ENCODE data around the gene SLA2. TPM values are rescaled to one million over a fixed set of nuclear protein-coding genes. Genes with fewer than 3 reads are reported as not detected.
"Not testable (repeated sequence)": the region's sequence is repeated elsewhere in the genome, so short reads cannot be mapped to it uniquely, and the experiment has no call there.

SLA2 gene
- total and polyA plus RNA-seq, 2 donors, result 6.8 to 21.5 TPM

- DNase-seq (ENCODE audit: low read depth in 6 of 9, low spot score in 9 of 9), result no peak
- H3K36me3 ChIP-seq (ENCODE audit: control insufficient read depth in 2 of 2, insufficient read depth in 2 of 2, low read length in 1 of 2), result peaks cover 10 to 34% of the 10 kb centered on the region in 2 donors
- H3K27ac ChIP-seq (ENCODE audit: low read depth in 1 of 2, low read length in 1 of 2), result no peak overlapping the region
- no peaks in the 10 kb centered on the region for H3K27me3 ChIP-seq (ENCODE audit: control insufficient read depth in 2 of 2, insufficient read depth in 1 of 2, low read length in 1 of 2)
- H3K4me1 ChIP-seq (ENCODE audit: control insufficient read depth in 2 of 2, insufficient read depth in 2 of 2, low read length in 2 of 2), result peaks cover 29 to 44% of the 10 kb centered on the region in 2 donors
- H3K9me3 ChIP-seq (ENCODE audit: control insufficient read depth in 2 of 2, insufficient read depth in 1 of 2, low read length in 1 of 2), result no peaks in the 10 kb centered on the region
- no peak overlapping the region for H3K4me3 ChIP-seq (ENCODE audit: low read length in 2 of 2)
- WGBS, result 95% methylated on average over 3 of the region's 3 CpGs
Observed at GRCh38 chr20:36641506-36641843, 4.5 kb downstream of the SLA2 start.

GRCh38 chr20:36638876-36639400 lies 7.1 kb downstream of the SLA2 start:
- not testable (repeated sequence) for H3K27me3 ChIP-seq (ENCODE audit: control insufficient read depth in 2 of 2, insufficient read depth in 1 of 2, low read length in 1 of 2); H3K4me3 ChIP-seq (ENCODE audit: low read length in 2 of 2); H3K9me3 ChIP-seq (ENCODE audit: control insufficient read depth in 2 of 2, insufficient read depth in 1 of 2, low read length in 1 of 2); DNase-seq (ENCODE audit: low read depth in 6 of 9, low spot score in 9 of 9); H3K27ac ChIP-seq (ENCODE audit: low read depth in 1 of 2, low read length in 1 of 2)
- Histone ChIP-seq H3K36me3 (ENCODE audit: control insufficient read depth in 2 of 2, insufficient read depth in 2 of 2, low read length in 1 of 2) (peaks cover 15 to 49% of the 10 kb centered on the region in 2 donors), H3K4me1 (ENCODE audit: control insufficient read depth in 2 of 2, insufficient read depth in 2 of 2, low read length in 2 of 2) (peaks cover 12 to 20% of the 10 kb centered on the region in 2 donors)
- whole genome bisulfite sequencing, result 93% methylated on average over 12 of the region's 12 CpGs

DNA sequence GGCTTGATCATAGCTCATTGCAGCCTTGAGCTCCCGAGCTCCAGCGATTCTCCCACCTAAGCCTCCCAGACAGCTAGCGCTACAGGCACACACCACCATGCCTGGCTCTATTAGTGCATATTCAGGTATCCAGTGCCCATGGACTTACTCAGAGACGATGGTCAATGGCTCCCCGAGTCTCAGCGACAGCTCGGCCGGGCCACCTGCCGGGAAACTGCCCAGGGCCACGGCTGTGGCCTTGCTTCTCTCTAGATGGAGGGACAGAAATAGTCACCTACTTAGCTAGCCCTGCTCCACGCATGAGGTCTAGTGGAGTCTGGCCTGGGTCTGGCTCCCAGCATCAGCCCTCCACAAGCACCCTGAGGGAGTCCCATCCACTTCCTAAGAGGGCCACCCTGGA lies 11.7 kb downstream of the SLA2 start:
- H3K9me3 ChIP-seq (ENCODE audit: control insufficient read depth in 2 of 2, insufficient read depth in 1 of 2, low read length in 1 of 2), result no peaks in the 10 kb centered on the region
- H3K4me1 ChIP-seq (ENCODE audit: control insufficient read depth in 2 of 2, insufficient read depth in 2 of 2, low read length in 2 of 2), result peaks cover 16 to 17% of the 10 kb centered on the region in 2 donors
- no peak for DNase-seq (ENCODE audit: low read depth in 6 of 9, low spot score in 9 of 9)
- WGBS, result over 99% methylated on average over 11 of the region's 11 CpGs
- no peak overlapping the region for H3K27ac ChIP-seq (ENCODE audit: low read depth in 1 of 2, low read length in 1 of 2)
- H3K4me3 ChIP-seq (ENCODE audit: low read length in 2 of 2), result no peak overlapping the region
- peaks cover 26 to 61% of the 10 kb centered on the region in 2 donors for H3K36me3 ChIP-seq (ENCODE audit: control insufficient read depth in 2 of 2, insufficient read depth in 2 of 2, low read length in 1 of 2)
- no peaks in the 10 kb centered on the region for H3K27me3 ChIP-seq (ENCODE audit: control insufficient read depth in 2 of 2, insufficient read depth in 1 of 2, low read length in 1 of 2)

DNA sequence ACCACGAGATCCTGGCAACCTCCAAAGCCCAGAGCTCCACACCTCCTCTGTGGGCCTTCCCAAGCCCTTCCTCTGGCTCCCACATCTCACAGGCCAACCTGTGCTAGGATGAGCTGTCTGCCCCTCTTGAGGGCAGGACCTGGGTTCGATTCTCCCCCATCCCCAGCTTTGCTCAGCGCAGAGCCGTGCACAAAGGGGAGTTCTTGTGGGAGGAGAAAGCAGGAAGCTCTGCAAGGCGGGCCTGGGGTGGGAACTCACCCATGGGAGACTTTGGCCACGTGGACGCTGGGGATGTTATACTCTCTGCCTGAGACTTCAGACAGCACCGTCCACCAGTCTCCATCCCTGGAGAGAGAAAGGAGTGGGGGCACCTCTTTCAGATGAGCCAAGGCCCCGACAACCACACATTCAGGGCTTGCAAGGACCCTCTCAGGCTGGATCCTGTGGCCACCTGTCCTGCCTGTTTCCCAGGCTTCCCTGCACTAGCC lies 12.7 kb downstream of the SLA2 start:
- DNase-seq (ENCODE audit: low read depth in 6 of 9, low spot score in 9 of 9), result no peak

DNA sequence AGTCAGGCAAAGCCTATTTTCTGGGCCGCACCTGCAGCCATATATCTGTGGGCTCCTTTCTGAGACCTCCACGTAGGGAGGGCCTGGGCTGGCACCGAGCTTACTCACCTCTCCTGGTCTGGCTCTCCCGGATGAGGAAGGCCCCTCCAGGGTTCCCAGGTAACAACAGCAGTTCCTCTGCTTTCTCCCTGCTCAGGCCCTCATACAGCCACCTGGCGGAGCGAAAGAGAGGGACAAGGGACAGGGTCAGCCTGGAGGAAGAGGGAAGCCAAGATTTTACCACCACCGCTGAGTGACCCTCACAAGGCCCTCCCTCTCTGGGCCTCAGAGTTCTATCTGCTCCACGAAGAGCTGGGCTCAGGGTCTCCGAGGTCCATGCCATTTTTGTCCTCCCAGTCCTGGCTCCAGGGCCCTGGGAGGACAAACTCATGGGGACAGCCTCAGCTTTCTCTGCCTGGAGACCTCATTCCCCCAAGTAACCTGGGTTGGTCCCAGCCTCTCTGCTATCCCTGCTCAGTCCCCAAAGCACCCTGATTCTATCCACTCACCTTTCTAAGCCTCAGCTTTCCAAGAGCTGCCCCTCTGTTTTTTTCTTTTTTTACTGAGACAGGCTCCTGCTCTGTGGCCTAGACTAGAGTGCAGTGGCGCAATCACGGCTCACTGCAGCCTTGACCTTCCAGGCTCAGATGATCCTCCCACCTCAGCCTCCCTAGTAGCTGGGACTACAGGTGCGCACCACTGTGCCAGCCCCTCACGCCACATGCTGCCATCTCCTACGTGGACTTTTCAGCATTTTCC lies 13.3 kb downstream of the SLA2 start:
- H3K36me3 ChIP-seq (ENCODE audit: control insufficient read depth in 2 of 2, insufficient read depth in 2 of 2, low read length in 1 of 2), result peaks cover 24 to 61% of the 10 kb centered on the region in 2 donors
- no peaks in the 10 kb centered on the region for H3K27me3 ChIP-seq (ENCODE audit: control insufficient read depth in 2 of 2, insufficient read depth in 1 of 2, low read length in 1 of 2)
- no peak overlapping the region for H3K27ac ChIP-seq (ENCODE audit: low read depth in 1 of 2, low read length in 1 of 2)
- DNase-seq (ENCODE audit: low read depth in 6 of 9, low spot score in 9 of 9), result no peak
- no peak overlapping the region for H3K4me3 ChIP-seq (ENCODE audit: low read length in 2 of 2)
- H3K4me1 ChIP-seq (ENCODE audit: control insufficient read depth in 2 of 2, insufficient read depth in 2 of 2, low read length in 2 of 2), result peaks cover 19 to 21% of the 10 kb centered on the region in 2 donors
- 95% methylated on average over 14 of the region's 14 CpGs for WGBS
- H3K9me3 ChIP-seq (ENCODE audit: control insufficient read depth in 2 of 2, insufficient read depth in 1 of 2, low read length in 1 of 2), result no peaks in the 10 kb centered on the region

More for the DNA sequence above, 12.7 kb downstream of the SLA2 start:
- Histone ChIP-seq H3K4me1 (ENCODE audit: control insufficient read depth in 2 of 2, insufficient read depth in 2 of 2, low read length in 2 of 2) (peaks cover 19 to 21% of the 10 kb centered on the region in 2 donors), H3K9me3 (ENCODE audit: control insufficient read depth in 2 of 2, insufficient read depth in 1 of 2, low read length in 1 of 2) (no peaks in the 10 kb centered on the region), H3K27ac (ENCODE audit: low read depth in 1 of 2, low read length in 1 of 2) (no peak overlapping the region), H3K36me3 (ENCODE audit: control insufficient read depth in 2 of 2, insufficient read depth in 2 of 2, low read length in 1 of 2) (peaks cover 24 to 57% of the 10 kb centered on the region in 2 donors), H3K27me3 (ENCODE audit: control insufficient read depth in 2 of 2, insufficient read depth in 1 of 2, low read length in 1 of 2) (no peaks in the 10 kb centered on the region), H3K4me3 (ENCODE audit: low read length in 2 of 2) (no peak overlapping the region)
- 96% methylated on average over 9 of the region's 9 CpGs for WGBS

- DNase-seq (ENCODE audit: low read depth in 6 of 9, low spot score in 9 of 9), result no peak
- Histone ChIP-seq H3K9me3 (ENCODE audit: control insufficient read depth in 2 of 2, insufficient read depth in 1 of 2, low read length in 1 of 2) (no peaks in the 10 kb centered on the region), H3K27ac (ENCODE audit: low read depth in 1 of 2, low read length in 1 of 2) (no peak overlapping the region), H3K4me1 (ENCODE audit: control insufficient read depth in 2 of 2, insufficient read depth in 2 of 2, low read length in 2 of 2) (peaks cover 19 to 21% of the 10 kb centered on the region in 2 donors), H3K4me3 (ENCODE audit: low read length in 2 of 2) (no peak overlapping the region), H3K27me3 (ENCODE audit: control insufficient read depth in 2 of 2, insufficient read depth in 1 of 2, low read length in 1 of 2) (no peaks in the 10 kb centered on the region), H3K36me3 (ENCODE audit: control insufficient read depth in 2 of 2, insufficient read depth in 2 of 2, low read length in 1 of 2) (peaks cover 24 to 67% of the 10 kb centered on the region in 2 donors)
- WGBS, result 96% methylated on average over 3 of the region's 3 CpGs
Observed at GRCh38 chr20:36632147-36632486, 13.9 kb downstream of the SLA2 start.

DNA sequence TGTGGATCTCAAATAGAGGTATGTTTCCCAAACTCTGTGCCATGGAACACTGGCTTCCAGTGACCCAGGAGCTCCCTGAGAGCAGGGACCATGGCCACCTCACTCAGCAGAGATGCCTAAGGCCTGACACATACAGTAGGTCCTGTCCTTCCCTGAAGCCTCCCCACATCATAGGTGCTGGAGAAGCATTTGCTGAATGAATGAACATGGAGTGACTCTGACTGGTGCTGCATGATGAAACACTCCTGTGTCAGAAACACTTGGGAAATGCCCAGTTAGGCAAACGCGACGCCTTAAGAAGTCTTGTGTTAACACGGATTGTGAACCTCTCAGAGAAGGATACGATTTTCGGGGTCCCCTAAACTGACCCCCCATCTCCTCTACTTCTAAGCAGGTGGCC lies 14.3 kb downstream of the SLA2 start:
- Histone ChIP-seq H3K4me3 (ENCODE audit: low read length in 2 of 2) (no peak overlapping the region), H3K9me3 (ENCODE audit: control insufficient read depth in 2 of 2, insufficient read depth in 1 of 2, low read length in 1 of 2) (no peaks in the 10 kb centered on the region), H3K27ac (ENCODE audit: low read depth in 1 of 2, low read length in 1 of 2) (no peak overlapping the region), H3K27me3 (ENCODE audit: control insufficient read depth in 2 of 2, insufficient read depth in 1 of 2, low read length in 1 of 2) (no peaks in the 10 kb centered on the region), H3K4me1 (ENCODE audit: control insufficient read depth in 2 of 2, insufficient read depth in 2 of 2, low read length in 2 of 2) (peaks cover 19 to 21% of the 10 kb centered on the region in 2 donors), H3K36me3 (ENCODE audit: control insufficient read depth in 2 of 2, insufficient read depth in 2 of 2, low read length in 1 of 2) (peaks cover 24 to 69% of the 10 kb centered on the region in 2 donors)
- no peak for DNase-seq (ENCODE audit: low read depth in 6 of 9, low spot score in 9 of 9)
- 97% methylated on average over 6 of the region's 6 CpGs for whole genome bisulfite sequencing

GRCh38 chr20:36629719-36630681 lies 16.0 kb downstream of the SLA2 start:
- Histone ChIP-seq H3K27ac (ENCODE audit: low read depth in 1 of 2, low read length in 1 of 2) (peak overlapping the region; percentile 74 to 80), H3K9me3 (ENCODE audit: control insufficient read depth in 2 of 2, insufficient read depth in 1 of 2, low read length in 1 of 2) (no peaks in the 10 kb centered on the region), H3K4me3 (ENCODE audit: low read length in 2 of 2) (peak overlapping the region; percentile 8 to 21), H3K27me3 (ENCODE audit: control insufficient read depth in 2 of 2, insufficient read depth in 1 of 2, low read length in 1 of 2) (no peaks in the 10 kb centered on the region), H3K36me3 (ENCODE audit: control insufficient read depth in 2 of 2, insufficient read depth in 2 of 2, low read length in 1 of 2) (peaks cover 24 to 70% of the 10 kb centered on the region in 2 donors), H3K4me1 (ENCODE audit: control insufficient read depth in 2 of 2, insufficient read depth in 2 of 2, low read length in 2 of 2) (peaks cover 19 to 21% of the 10 kb centered on the region in 2 donors)
- peak in 6 of 9 donors; percentile 11 to 83 (median 62) for DNase-seq (ENCODE audit: low read depth in 6 of 9, low spot score in 9 of 9)
- WGBS, result 42% methylated on average over 15 of the region's 15 CpGs

Data from thymus (tissue), 11 donors.